ENCODE data around the gene FBLN1.

FBLN1 gene

DNA sequence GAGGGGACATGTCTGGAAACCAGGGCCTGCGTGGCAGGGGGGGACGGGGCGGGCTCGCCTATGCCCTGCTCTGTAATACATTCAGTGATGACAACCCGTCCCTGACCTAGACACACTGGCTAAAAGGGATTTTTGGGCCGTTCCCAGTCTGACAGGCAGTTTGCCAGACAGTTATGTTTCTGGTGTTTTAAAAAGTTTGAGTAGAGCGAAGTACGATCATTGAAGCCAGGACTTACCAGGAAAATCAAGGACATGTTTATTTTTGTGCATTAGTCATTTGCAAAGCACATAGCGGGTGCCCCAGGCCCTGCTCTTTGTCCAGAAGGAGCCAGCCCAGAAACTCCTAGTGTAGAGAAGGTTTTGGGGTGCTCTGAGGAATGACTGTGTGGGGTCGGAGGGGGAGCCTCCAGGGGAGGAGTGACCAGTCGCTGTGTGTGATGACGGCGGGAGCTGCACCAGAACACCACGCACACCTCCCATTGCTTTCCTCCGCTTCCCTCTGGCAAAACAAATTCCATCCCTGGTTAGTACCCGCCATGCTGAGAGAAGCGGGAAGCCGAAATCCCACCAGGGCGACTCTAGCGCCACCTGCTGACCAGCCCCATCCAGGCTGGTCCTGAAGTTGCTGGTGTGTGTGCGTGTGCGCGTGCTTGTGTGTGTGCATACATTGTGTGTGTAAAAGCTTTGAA, 50.8 kb downstream of the FBLN1 start (continued):
- TF ChIP-seq, protein P1, sequence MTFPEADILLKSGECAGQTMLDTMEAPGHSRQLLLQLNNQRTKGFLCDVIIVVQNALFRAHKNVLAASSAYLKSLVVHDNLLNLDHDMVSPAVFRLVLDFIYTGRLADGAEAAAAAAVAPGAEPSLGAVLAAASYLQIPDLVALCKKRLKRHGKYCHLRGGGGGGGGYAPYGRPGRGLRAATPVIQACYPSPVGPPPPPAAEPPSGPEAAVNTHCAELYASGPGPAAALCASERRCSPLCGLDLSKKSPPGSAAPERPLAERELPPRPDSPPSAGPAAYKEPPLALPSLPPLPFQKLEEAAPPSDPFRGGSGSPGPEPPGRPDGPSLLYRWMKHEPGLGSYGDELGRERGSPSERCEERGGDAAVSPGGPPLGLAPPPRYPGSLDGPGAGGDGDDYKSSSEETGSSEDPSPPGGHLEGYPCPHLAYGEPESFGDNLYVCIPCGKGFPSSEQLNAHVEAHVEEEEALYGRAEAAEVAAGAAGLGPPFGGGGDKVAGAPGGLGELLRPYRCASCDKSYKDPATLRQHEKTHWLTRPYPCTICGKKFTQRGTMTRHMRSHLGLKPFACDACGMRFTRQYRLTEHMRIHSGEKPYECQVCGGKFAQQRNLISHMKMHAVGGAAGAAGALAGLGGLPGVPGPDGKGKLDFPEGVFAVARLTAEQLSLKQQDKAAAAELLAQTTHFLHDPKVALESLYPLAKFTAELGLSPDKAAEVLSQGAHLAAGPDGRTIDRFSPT (tag by site-specific recombination; IDR thresholded peaks at IDR 0.05) = no peak
- TF ChIP-seq, protein P2, sequence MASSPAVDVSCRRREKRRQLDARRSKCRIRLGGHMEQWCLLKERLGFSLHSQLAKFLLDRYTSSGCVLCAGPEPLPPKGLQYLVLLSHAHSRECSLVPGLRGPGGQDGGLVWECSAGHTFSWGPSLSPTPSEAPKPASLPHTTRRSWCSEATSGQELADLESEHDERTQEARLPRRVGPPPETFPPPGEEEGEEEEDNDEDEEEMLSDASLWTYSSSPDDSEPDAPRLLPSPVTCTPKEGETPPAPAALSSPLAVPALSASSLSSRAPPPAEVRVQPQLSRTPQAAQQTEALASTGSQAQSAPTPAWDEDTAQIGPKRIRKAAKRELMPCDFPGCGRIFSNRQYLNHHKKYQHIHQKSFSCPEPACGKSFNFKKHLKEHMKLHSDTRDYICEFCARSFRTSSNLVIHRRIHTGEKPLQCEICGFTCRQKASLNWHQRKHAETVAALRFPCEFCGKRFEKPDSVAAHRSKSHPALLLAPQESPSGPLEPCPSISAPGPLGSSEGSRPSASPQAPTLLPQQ (tag by site-specific recombination; IDR thresholded peaks at IDR 0.05) = 0 out of 2 replicates have a peak, but pooled peaks have one; percentile 49
- TF ChIP-seq ZNF623 (tag by site-specific recombination; IDR thresholded peaks at IDR 0.05) (no peak), SP7 (tag by site-specific recombination; IDR thresholded peaks at IDR 0.05) (peak; percentile 62; the same call in 1 of the 2 replicates), ZNF19 (tag by site-specific recombination; IDR thresholded peaks at IDR 0.05; ENCODE audit: low read depth) (no peak), MZF1 (tag by site-specific recombination; IDR thresholded peaks at IDR 0.05; ENCODE audit: borderline replicate concordance) (no peak), HOXA7 (CRISPR knock-in tag; IDR thresholded peaks at IDR 0.05; ENCODE audit: borderline replicate concordance) (no peak), ZFP41 (tag by site-specific recombination; IDR thresholded peaks at IDR 0.05; ENCODE audit: borderline replicate concordance) (no peak), ZNF311 (tag by site-specific recombination; IDR thresholded peaks at IDR 0.05; ENCODE audit: borderline replicate concordance) (no peak), ZNF792 (tag by site-specific recombination; IDR thresholded peaks at IDR 0.05) (no peak), ZFHX2 (tag by site-specific recombination; conservative IDR thresholded peaks at IDR 0.05) (no peak), ZNF266 (tag by site-specific recombination; IDR thresholded peaks at IDR 0.05; ENCODE audit: low read depth) (no peak), GLI2 (tag by site-specific recombination; IDR thresholded peaks at IDR 0.05; ENCODE audit: borderline replicate concordance, low read depth) (no peak), ZNF571 (tag by site-specific recombination; IDR thresholded peaks at IDR 0.05) (no peak), ZNF23 (tag by site-specific recombination; IDR thresholded peaks at IDR 0.05; ENCODE audit: borderline replicate concordance) (no peak), ZBTB1 (tag by site-specific recombination; IDR thresholded peaks at IDR 0.05) (no peak), ZNF747 (tag by site-specific recombination; IDR thresholded peaks at IDR 0.05) (no peak), KLF16 (tag by site-specific recombination; IDR thresholded peaks at IDR 0.05) (no peak), GLIS1 (tag by site-specific recombination; IDR thresholded peaks at IDR 0.05) (no peak)
- TF ChIP-seq, protein P3, sequence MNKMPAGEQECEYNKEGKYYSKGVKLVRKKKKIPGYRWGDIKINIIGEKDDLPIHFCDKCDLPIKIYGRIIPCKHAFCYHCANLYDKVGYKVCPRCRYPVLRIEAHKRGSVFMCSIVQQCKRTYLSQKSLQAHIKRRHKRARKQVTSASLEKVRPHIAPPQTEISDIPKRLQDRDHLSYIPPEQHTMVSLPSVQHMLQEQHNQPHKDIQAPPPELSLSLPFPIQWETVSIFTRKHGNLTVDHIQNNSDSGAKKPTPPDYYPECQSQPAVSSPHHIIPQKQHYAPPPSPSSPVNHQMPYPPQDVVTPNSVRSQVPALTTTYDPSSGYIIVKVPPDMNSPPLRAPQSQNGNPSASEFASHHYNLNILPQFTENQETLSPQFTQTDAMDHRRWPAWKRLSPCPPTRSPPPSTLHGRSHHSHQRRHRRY (tag by site-specific recombination; IDR thresholded peaks at IDR 0.05) = no peak
- TF ChIP-seq, protein P4, sequence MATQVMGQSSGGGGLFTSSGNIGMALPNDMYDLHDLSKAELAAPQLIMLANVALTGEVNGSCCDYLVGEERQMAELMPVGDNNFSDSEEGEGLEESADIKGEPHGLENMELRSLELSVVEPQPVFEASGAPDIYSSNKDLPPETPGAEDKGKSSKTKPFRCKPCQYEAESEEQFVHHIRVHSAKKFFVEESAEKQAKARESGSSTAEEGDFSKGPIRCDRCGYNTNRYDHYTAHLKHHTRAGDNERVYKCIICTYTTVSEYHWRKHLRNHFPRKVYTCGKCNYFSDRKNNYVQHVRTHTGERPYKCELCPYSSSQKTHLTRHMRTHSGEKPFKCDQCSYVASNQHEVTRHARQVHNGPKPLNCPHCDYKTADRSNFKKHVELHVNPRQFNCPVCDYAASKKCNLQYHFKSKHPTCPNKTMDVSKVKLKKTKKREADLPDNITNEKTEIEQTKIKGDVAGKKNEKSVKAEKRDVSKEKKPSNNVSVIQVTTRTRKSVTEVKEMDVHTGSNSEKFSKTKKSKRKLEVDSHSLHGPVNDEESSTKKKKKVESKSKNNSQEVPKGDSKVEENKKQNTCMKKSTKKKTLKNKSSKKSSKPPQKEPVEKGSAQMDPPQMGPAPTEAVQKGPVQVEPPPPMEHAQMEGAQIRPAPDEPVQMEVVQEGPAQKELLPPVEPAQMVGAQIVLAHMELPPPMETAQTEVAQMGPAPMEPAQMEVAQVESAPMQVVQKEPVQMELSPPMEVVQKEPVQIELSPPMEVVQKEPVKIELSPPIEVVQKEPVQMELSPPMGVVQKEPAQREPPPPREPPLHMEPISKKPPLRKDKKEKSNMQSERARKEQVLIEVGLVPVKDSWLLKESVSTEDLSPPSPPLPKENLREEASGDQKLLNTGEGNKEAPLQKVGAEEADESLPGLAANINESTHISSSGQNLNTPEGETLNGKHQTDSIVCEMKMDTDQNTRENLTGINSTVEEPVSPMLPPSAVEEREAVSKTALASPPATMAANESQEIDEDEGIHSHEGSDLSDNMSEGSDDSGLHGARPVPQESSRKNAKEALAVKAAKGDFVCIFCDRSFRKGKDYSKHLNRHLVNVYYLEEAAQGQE (tag by site-specific recombination; IDR thresholded peaks at IDR 0.05) = no peak
- TF ChIP-seq, protein P5, sequence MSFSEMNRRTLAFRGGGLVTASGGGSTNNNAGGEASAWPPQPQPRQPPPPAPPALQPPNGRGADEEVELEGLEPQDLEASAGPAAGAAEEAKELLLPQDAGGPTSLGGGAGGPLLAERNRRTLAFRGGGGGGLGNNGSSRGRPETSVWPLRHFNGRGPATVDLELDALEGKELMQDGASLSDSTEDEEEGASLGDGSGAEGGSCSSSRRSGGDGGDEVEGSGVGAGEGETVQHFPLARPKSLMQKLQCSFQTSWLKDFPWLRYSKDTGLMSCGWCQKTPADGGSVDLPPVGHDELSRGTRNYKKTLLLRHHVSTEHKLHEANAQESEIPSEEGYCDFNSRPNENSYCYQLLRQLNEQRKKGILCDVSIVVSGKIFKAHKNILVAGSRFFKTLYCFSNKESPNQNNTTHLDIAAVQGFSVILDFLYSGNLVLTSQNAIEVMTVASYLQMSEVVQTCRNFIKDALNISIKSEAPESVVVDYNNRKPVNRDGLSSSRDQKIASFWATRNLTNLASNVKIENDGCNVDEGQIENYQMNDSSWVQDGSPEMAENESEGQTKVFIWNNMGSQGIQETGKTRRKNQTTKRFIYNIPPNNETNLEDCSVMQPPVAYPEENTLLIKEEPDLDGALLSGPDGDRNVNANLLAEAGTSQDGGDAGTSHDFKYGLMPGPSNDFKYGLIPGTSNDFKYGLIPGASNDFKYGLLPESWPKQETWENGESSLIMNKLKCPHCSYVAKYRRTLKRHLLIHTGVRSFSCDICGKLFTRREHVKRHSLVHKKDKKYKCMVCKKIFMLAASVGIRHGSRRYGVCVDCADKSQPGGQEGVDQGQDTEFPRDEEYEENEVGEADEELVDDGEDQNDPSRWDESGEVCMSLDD (tag by site-specific recombination; IDR thresholded peaks at IDR 0.05) = peak; percentile 15; the same call in 1 of the 2 replicates
- TF ChIP-seq, protein P6, sequence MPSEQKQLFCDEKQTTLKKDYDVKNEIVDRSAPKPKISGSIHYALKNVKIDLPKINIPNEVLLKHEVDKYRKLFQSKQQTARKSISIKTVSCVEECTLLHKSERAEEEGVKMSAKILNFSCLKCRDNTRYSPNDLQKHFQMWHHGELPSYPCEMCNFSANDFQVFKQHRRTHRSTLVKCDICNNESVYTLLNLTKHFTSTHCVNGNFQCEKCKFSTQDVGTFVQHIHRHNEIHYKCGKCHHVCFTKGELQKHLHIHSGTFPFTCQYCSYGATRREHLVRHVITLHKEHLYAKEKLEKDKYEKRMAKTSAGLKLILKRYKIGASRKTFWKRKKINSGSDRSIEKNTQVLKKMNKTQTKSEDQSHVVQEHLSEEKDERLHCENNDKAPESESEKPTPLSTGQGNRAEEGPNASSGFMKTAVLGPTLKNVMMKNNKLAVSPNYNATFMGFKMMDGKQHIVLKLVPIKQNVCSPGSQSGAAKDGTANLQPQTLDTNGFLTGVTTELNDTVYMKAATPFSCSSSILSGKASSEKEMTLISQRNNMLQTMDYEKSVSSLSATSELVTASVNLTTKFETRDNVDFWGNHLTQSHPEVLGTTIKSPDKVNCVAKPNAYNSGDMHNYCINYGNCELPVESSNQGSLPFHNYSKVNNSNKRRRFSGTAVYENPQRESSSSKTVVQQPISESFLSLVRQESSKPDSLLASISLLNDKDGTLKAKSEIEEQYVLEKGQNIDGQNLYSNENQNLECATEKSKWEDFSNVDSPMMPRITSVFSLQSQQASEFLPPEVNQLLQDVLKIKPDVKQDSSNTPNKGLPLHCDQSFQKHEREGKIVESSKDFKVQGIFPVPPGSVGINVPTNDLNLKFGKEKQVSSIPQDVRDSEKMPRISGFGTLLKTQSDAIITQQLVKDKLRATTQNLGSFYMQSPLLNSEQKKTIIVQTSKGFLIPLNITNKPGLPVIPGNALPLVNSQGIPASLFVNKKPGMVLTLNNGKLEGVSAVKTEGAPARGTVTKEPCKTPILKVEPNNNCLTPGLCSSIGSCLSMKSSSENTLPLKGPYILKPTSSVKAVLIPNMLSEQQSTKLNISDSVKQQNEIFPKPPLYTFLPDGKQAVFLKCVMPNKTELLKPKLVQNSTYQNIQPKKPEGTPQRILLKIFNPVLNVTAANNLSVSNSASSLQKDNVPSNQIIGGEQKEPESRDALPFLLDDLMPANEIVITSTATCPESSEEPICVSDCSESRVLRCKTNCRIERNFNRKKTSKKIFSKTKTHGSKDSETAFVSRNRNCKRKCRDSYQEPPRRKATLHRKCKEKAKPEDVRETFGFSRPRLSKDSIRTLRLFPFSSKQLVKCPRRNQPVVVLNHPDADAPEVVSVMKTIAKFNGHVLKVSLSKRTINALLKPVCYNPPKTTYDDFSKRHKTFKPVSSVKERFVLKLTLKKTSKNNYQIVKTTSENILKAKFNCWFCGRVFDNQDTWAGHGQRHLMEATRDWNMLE (tag by site-specific recombination; conservative IDR thresholded peaks at IDR 0.05; ENCODE audit: low read depth) = no peak

Data from HEK293 (cell line).